ENCODE results near the gene DEAF1.
"Not testable (repeated sequence)": the region's sequence is repeated elsewhere in the genome, so short reads cannot be mapped to it uniquely, and the experiment has no call there.

The DEAF1 gene

GRCh38 chr11:699753-700152, 4.7 kb upstream of the DEAF1 start:
- no peak for DNase-seq

GRCh38 chr11:699116-699508, 4.1 kb upstream of the DEAF1 start:
- DNase-seq = no peak

GRCh38 chr11:698493-699115, 3.6 kb upstream of the DEAF1 start:
- DNase-seq = no peak

- no peak for DNase-seq
These were observed 2.8 kb upstream of the DEAF1 start for GRCh38 chr11:697811-698311.

- DNase-seq = no peak
These were observed 2.0 kb upstream of the DEAF1 start for GRCh38 chr11:696955-697491.

- peak; percentile 98 to 100 for DNase-seq
These were observed 671 bp upstream of the DEAF1 start, which contains the start of gene TMEM80 for GRCh38 chr11:695538-696248. TSS of gene TMEM80 (plus strand) at chr11:695816. CDS start at chr11:695828, 12 bp downstream.

GRCh38 chr11:695288-695537, 191 bp upstream of the DEAF1 start:
- no peak for DNase-seq

GRCh38 chr11:693887-694562, 997 bp downstream of the DEAF1 start:
- no peak for DNase-seq

GRCh38 chr11:693415-693831, 1.6 kb downstream of the DEAF1 start:
- DNase-seq = no peak

GRCh38 chr11:692824-693414, 2.1 kb downstream of the DEAF1 start:
- no peak for DNase-seq

- no peak for DNase-seq
These were observed 3.1 kb downstream of the DEAF1 start for GRCh38 chr11:691710-692590.

GRCh38 chr11:690738-691633, 4.0 kb downstream of the DEAF1 start:
- no peak for DNase-seq

- DNase-seq = not testable (repeated sequence)
These were observed 4.8 kb downstream of the DEAF1 start for GRCh38 chr11:690244-690643.

- no peak for DNase-seq
These were observed 5.4 kb downstream of the DEAF1 start for GRCh38 chr11:689625-690024.

GRCh38 chr11:688681-689080, 6.3 kb downstream of the DEAF1 start:
- DNase-seq = no peak

GRCh38 chr11:687751-688150, 7.3 kb downstream of the DEAF1 start:
- DNase-seq = no peak

- DNase-seq = no peak
These were observed 8.4 kb downstream of the DEAF1 start for GRCh38 chr11:686451-687243.

- no peak for DNase-seq
These were observed 14.1 kb downstream of the DEAF1 start for GRCh38 chr11:680970-681369.

GRCh38 chr11:680476-680875, 14.5 kb downstream of the DEAF1 start:
- DNase-seq = no peak
